ENCODE measurements around the gene RIPPLY2.

RIPPLY2 gene

GRCh38 chr6:83860359-83860755, 7.2 kb downstream of the RIPPLY2 start:
- no peak for TF ChIP-seq FOXP2 (optimal IDR thresholded peaks at IDR 0.05; ENCODE audit: borderline replicate concordance, extremely low read depth, extremely low read length, insufficient read depth)
- TF ChIP-seq TAF1 (IDR thresholded peaks at IDR 0.05; ENCODE audit: borderline replicate concordance, insufficient read depth, low read length), result no peak
- no peak for TF ChIP-seq POLR2AphosphoS5 (IDR thresholded peaks at IDR 0.05; ENCODE audit: low read depth, low read length)
- no peak for TF ChIP-seq REST (IDR thresholded peaks at IDR 0.05; ENCODE audit: insufficient read depth in 1 of 2, low read depth in 2 of 2, low read length in 2 of 2)
- no peak for TF ChIP-seq SIN3A (IDR thresholded peaks at IDR 0.05; ENCODE audit: borderline replicate concordance, insufficient read depth, low read length)

GRCh38 chr6:83860782-83861495, 7.8 kb downstream of the RIPPLY2 start:
- TF ChIP-seq REST (IDR thresholded peaks at IDR 0.05; ENCODE audit: insufficient read depth in 1 of 2, low read depth in 2 of 2, low read length in 2 of 2) (no peak), SIN3A (IDR thresholded peaks at IDR 0.05; ENCODE audit: borderline replicate concordance, insufficient read depth, low read length) (no peak), FOXP2 (optimal IDR thresholded peaks at IDR 0.05; ENCODE audit: borderline replicate concordance, extremely low read depth, extremely low read length, insufficient read depth) (no peak), TAF1 (IDR thresholded peaks at IDR 0.05; ENCODE audit: borderline replicate concordance, insufficient read depth, low read length) (no peak), POLR2AphosphoS5 (IDR thresholded peaks at IDR 0.05; ENCODE audit: low read depth, low read length) (no peak)

- TF ChIP-seq TAF1 (IDR thresholded peaks at IDR 0.05; ENCODE audit: borderline replicate concordance, insufficient read depth, low read length), result no peak
- TF ChIP-seq FOXP2 (optimal IDR thresholded peaks at IDR 0.05; ENCODE audit: borderline replicate concordance, extremely low read depth, extremely low read length, insufficient read depth), result no peak
- no peak for TF ChIP-seq REST (IDR thresholded peaks at IDR 0.05; ENCODE audit: insufficient read depth in 1 of 2, low read depth in 2 of 2, low read length in 2 of 2)
- TF ChIP-seq SIN3A (IDR thresholded peaks at IDR 0.05; ENCODE audit: borderline replicate concordance, insufficient read depth, low read length), result no peak
- TF ChIP-seq POLR2AphosphoS5 (IDR thresholded peaks at IDR 0.05; ENCODE audit: low read depth, low read length), result no peak
Observed at GRCh38 chr6:83862776-83863471, 9.8 kb downstream of the RIPPLY2 start.

GRCh38 chr6:83867043-83867442, 13.9 kb downstream of the RIPPLY2 start:
- no peak for TF ChIP-seq FOXP2 (optimal IDR thresholded peaks at IDR 0.05; ENCODE audit: borderline replicate concordance, extremely low read depth, extremely low read length, insufficient read depth)
- no peak for TF ChIP-seq POLR2AphosphoS5 (IDR thresholded peaks at IDR 0.05; ENCODE audit: low read depth, low read length)
- no peak for TF ChIP-seq TAF1 (IDR thresholded peaks at IDR 0.05; ENCODE audit: borderline replicate concordance, insufficient read depth, low read length)
- TF ChIP-seq SIN3A (IDR thresholded peaks at IDR 0.05; ENCODE audit: borderline replicate concordance, insufficient read depth, low read length), result no peak
- TF ChIP-seq REST (IDR thresholded peaks at IDR 0.05; ENCODE audit: insufficient read depth in 1 of 2, low read depth in 2 of 2, low read length in 2 of 2), result no peak
